ENCODE data around the gene NPAP1.

DNA sequence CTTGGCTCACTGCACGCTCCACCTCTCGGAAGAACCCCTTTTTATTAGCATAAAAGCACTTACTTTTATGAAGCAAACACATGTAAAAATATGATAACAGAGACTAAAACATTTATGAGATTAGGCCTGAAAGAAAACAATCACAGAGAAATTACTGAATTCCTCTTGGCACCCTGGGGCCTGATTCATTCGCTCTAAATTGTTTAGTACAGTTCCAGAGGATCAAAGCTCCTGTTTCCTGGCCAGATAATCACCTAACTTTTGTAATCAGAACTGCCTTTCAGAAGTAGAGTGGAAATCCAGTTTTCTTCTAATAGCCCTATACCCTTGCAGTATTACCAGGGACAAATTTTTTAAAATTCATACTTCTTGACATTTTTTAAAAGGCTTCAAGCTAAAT lies 6.4 kb downstream of the NPAP1 start:
- TF ChIP-seq GATA2 (IDR thresholded peaks at IDR 0.05; ENCODE audit: low read depth, low read length) (no peak), GATA3 (IDR thresholded peaks at IDR 0.05; ENCODE audit: low read depth, low read length) (no peak)

Data from SH-SY5Y (cell line).